Parathyroid adenoma (tissue), 2 donors: ENCODE measurements around the gene PRDM2.

Experiments used
- H2AFZ ChIP-seq: fragments of 300-600 bp; sonication (generic); one replicate; pipeline ENCODE4 v1.7.0; 2017; ENCODE audit warnings: antibody characterized with exemption, mild to moderate bottlenecking
- H3K27ac ChIP-seq: fragments of 300-600 bp; sonication (generic); one replicate; pipeline ENCODE4 v1.7.0; 2017
- H3K27me3 ChIP-seq: fragments of 300-600 bp; sonication (generic); one replicate; pipeline ENCODE4 v1.7.0; 2017; ENCODE audit warnings: low read length; ENCODE audit not compliant: control insufficient read depth, insufficient read depth
- H3K36me3 ChIP-seq: fragments of 300-600 bp; sonication (generic); one replicate; pipeline ENCODE4 v1.7.0; 2017; ENCODE audit warnings: low read length; ENCODE audit not compliant: control insufficient read depth, insufficient read depth
- H3K4me1 ChIP-seq: fragments of 300-600 bp; sonication (generic); one replicate; pipeline ENCODE4 v1.7.0; 2017; ENCODE audit warnings: control low read depth
- H3K4me2 ChIP-seq: fragments of 300-600 bp; sonication (generic); one replicate; pipeline ENCODE4 v1.7.0; 2017; ENCODE audit warnings: low read length
- H3K4me3 ChIP-seq: fragments of 300-600 bp; sonication (generic); one replicate; pipeline ENCODE4 v1.7.0; 2017; ENCODE audit warnings: low read depth, low read length
- H3K79me2 ChIP-seq: fragments of 300-600 bp; sonication (generic); one replicate; pipeline ENCODE4 v1.7.0; 2017; ENCODE audit warnings: control low read depth
- H3K9ac ChIP-seq: fragments of 300-600 bp; sonication (generic); one replicate; pipeline ENCODE4 v1.7.0; 2017; ENCODE audit warnings: mild to moderate bottlenecking
- H3K9me3 ChIP-seq: fragments of 300-600 bp; sonication (generic); one replicate; pipeline ENCODE4 v1.7.0; 2017; ENCODE audit warnings: low read length; ENCODE audit not compliant: control insufficient read depth
- CTCF ChIP-seq: fragments of 300-600 bp; sonication (generic); IDR thresholded peaks from one replicate; pipeline ENCODE4 v1.7.0; 2017; ENCODE audit warnings: antibody characterized with exemption, mild to moderate bottlenecking
- donor health status: primary hyperparathyroidism.

PRDM2 gene

GRCh38 chr1:13759072-13759471 lies 59.1 kb downstream of the PRDM2 start:
- Histone ChIP-seq H3K36me3 (no peaks in the 10 kb centered on the region), H3K79me2 (peaks cover 8% of the 10 kb centered on the region), H2AFZ (no peak overlapping the region), H3K27ac (peak overlapping the region; percentile 60), H3K9ac (no peak overlapping the region), H3K27me3 (no peaks in the 10 kb centered on the region), H3K4me3 (peak overlapping the region; percentile 3), H3K4me1 (peaks cover 10% of the 10 kb centered on the region), H3K4me2 (peak overlapping the region; percentile 20), H3K9me3 (no peaks in the 10 kb centered on the region)
- no peak for TF ChIP-seq CTCF

GRCh38 chr1:13760340-13760739 lies 60.4 kb downstream of the PRDM2 start:
- no peak overlapping the region for H3K4me3 ChIP-seq
- H3K27ac ChIP-seq: no peak overlapping the region
- no peaks in the 10 kb centered on the region for H3K36me3 ChIP-seq
- H3K9me3 ChIP-seq: no peaks in the 10 kb centered on the region
- TF ChIP-seq CTCF: no peak
- H3K4me1 ChIP-seq: peaks cover 13% of the 10 kb centered on the region
- no peak overlapping the region for H2AFZ ChIP-seq
- H3K4me2 ChIP-seq: no peak overlapping the region
- H3K79me2 ChIP-seq: peaks cover 9% of the 10 kb centered on the region
- no peak overlapping the region for H3K9ac ChIP-seq
- H3K27me3 ChIP-seq: no peaks in the 10 kb centered on the region

- Histone ChIP-seq H3K27me3 (no peaks in the 10 kb centered on the region), H3K9ac (no peak overlapping the region), H3K4me3 (no peak overlapping the region), H3K36me3 (no peaks in the 10 kb centered on the region), H2AFZ (no peak overlapping the region), H3K9me3 (no peaks in the 10 kb centered on the region), H3K4me2 (peak overlapping the region; percentile 9), H3K27ac (no peak overlapping the region), H3K4me1 (peaks cover 13% of the 10 kb centered on the region), H3K79me2 (peaks cover 9% of the 10 kb centered on the region)
- no peak for TF ChIP-seq CTCF
Observed at GRCh38 chr1:13760921-13761320, 60.9 kb downstream of the PRDM2 start.

- no peak overlapping the region for H3K4me2 ChIP-seq
- no peaks in the 10 kb centered on the region for H3K9me3 ChIP-seq
- H3K4me1 ChIP-seq: peaks cover 12% of the 10 kb centered on the region
- H3K9ac ChIP-seq: no peak overlapping the region
- H3K27ac ChIP-seq: no peak overlapping the region
- TF ChIP-seq CTCF: no peak
- H3K27me3 ChIP-seq: no peaks in the 10 kb centered on the region
- no peak overlapping the region for H3K4me3 ChIP-seq
- no peaks in the 10 kb centered on the region for H3K36me3 ChIP-seq
- no peak overlapping the region for H2AFZ ChIP-seq
- H3K79me2 ChIP-seq: peaks cover 9% of the 10 kb centered on the region
Observed at GRCh38 chr1:13761883-13762282, 61.9 kb downstream of the PRDM2 start.

- H3K4me3 ChIP-seq: no peak overlapping the region
- H3K9ac ChIP-seq: no peak overlapping the region
- H3K36me3 ChIP-seq: no peaks in the 10 kb centered on the region
- H3K27ac ChIP-seq: no peak overlapping the region
- H3K27me3 ChIP-seq: no peaks in the 10 kb centered on the region
- no peaks in the 10 kb centered on the region for H3K9me3 ChIP-seq
- peaks cover 10% of the 10 kb centered on the region for H3K4me1 ChIP-seq
- H3K4me2 ChIP-seq: no peak overlapping the region
- H3K79me2 ChIP-seq: peaks cover 11% of the 10 kb centered on the region
- no peak for TF ChIP-seq CTCF
- H2AFZ ChIP-seq: no peak overlapping the region
Observed at GRCh38 chr1:13762642-13763041, 62.7 kb downstream of the PRDM2 start.
